Fibroblast of mammary gland (primary cell): ENCODE data around the gene LORICRIN.

Experiments
- DNase-seq: peaks from one replicate; pipeline ENCODE4 v3.0.0-alpha.2; 2010; ENCODE audit warnings: low read depth
- H3K4me3 ChIP-seq: 2 replicates; pipeline ENCODE4 v1.5.1; 2011; ENCODE audit warnings: low read depth, mild to moderate bottlenecking, low read length, moderate library complexity; ENCODE audit not compliant: control insufficient read depth
- TF ChIP-seq, protein P1 (sequence below): conservative IDR thresholded peaks from 2 replicates; pipeline ENCODE4 v1.5.1; 2011; ENCODE audit warnings: low read depth, low read length, inconsistent platforms; ENCODE audit not compliant: control insufficient read depth, insufficient read depth

LORICRIN gene

DNA sequence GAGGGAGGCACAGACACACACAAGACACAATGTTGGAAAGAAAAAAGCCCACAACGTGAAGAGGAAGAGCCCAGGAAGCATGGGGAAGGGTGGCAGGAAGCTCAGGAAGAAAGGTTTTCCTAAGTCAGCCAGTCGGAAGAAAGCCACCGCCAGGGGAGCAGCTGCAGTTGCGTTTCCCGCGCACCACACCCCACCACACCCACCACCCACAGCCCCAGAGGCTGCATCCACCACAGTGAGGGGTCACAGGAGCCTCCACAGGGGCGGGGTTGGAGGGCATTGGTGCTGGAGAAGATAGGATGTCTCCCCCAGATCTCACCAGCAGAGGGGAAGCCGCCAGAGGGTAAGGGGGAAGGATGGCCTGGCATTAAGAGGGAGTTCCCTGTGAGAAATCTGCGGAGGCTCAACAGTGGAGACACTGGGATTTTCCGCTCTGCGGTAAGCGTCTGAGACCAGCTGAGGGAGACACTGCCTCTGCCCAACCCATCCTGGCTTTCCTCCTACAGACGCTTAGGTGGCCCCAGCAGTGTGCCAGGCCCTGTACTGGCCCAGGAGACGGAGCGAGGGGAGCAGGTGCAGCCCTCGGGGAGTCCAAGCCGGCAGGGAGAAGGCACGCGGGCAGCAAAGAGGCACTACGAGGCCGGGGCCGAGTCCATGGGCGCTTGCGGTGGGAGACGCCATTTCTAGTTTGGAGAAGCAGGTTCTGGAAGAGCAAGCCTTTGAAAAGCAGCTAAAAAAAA lies 33.4 kb downstream of the LORICRIN start:
- TF ChIP-seq, protein P1, sequence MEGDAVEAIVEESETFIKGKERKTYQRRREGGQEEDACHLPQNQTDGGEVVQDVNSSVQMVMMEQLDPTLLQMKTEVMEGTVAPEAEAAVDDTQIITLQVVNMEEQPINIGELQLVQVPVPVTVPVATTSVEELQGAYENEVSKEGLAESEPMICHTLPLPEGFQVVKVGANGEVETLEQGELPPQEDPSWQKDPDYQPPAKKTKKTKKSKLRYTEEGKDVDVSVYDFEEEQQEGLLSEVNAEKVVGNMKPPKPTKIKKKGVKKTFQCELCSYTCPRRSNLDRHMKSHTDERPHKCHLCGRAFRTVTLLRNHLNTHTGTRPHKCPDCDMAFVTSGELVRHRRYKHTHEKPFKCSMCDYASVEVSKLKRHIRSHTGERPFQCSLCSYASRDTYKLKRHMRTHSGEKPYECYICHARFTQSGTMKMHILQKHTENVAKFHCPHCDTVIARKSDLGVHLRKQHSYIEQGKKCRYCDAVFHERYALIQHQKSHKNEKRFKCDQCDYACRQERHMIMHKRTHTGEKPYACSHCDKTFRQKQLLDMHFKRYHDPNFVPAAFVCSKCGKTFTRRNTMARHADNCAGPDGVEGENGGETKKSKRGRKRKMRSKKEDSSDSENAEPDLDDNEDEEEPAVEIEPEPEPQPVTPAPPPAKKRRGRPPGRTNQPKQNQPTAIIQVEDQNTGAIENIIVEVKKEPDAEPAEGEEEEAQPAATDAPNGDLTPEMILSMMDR = no peak
- no peak overlapping the region for H3K4me3 ChIP-seq
- DNase-seq = no peak

DNA sequence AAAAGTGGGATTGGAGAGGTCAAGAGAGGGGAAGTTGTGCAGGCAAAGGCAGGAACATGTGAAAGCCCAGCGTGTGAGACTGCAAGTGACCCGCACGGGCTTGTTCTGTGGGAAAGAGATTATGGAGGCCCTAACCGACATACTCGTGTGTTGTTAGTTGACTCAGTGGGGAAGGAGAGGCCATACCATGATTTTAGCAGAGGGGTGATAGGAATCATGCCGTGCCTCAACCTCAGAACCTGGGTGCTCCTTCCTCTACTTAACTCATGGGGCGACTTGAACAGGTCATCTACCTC lies 33.9 kb downstream of the LORICRIN start:
- TF ChIP-seq, protein P1 = no peak
- DNase-seq = no peak
- H3K4me3 ChIP-seq = no peak overlapping the region

GRCh38 chr1:153293851-153294250 lies 34.4 kb downstream of the LORICRIN start:
- DNase-seq = no peak
- TF ChIP-seq, protein P1 = no peak
- no peak overlapping the region for H3K4me3 ChIP-seq

- TF ChIP-seq, protein P1 = no peak
- DNase-seq = no peak
- H3K4me3 ChIP-seq = no peak overlapping the region
Measured at GRCh38 chr1:153302308-153302707, 42.8 kb downstream of the LORICRIN start.

DNA sequence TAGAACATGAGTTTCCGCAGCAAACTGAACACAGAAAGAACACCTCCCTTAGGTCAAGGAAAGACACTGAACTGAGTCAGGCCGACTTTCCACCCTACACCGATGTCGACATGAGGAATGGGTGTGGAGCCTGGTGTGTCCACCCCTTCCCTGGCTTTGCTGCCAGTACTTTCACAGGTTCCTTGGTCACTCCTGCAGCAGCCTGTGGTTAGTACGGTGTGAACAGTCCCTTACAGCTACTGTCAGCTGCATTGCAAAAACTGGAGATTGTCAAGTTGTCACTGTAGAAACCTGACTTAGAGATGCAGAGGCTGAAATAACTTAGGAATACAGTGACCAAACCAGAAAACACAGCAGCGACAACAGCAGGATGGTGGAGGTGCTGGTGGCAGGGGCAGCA lies 46.2 kb downstream of the LORICRIN start:
- TF ChIP-seq, protein P1 = no peak
- no peak for DNase-seq
- H3K4me3 ChIP-seq = no peak overlapping the region

- TF ChIP-seq, protein P1 = no peak
- no peak overlapping the region for H3K4me3 ChIP-seq
- no peak for DNase-seq
Measured at GRCh38 chr1:153306303-153307220, 47.1 kb downstream of the LORICRIN start.
